ENCODE measurements around the gene FCHSD2.

Gene FCHSD2

DNA sequence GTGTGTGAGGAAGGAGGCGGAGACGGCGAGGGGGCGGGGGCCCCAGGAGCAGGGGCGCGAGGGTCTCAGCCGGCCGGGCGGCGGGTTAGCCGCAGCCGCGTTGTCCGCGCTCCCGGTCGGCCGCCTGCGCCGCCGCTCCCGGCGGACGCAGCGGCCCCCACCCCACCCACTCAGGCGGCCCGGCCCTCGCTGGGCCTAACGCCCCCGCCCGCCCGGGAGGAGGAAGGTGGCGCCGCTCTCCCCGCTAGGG, at the start of gene FCHSD2:
Gene FCHSD2 (minus strand): TSS at position 191 of the 250 bp plus-strand sequence. CDS start 441 bp downstream, outside the sequence.
- DNase-seq (ENCODE audit: low read depth) = no peak

DNA sequence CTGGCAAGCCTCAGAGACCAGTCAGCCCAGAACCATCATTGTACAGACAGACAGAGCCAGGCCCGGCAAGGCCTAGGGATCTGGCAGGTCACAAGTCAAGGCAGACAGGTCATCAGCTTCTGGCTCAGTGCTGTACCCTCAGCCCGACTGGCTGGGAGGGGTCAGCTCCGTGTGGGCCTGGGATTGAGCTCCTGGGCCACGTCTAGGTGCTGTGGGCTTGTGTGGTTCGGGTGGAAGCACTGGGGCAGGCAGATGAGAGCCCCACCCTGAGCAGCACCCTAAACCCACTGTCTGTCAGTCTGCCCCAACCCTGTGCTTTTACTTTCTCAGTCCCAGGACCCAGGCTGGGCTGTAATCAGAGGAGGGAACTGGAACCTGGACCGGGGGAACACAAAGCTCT, 49.0 kb upstream of the FCHSD2 start:
- no peak for DNase-seq (ENCODE audit: low read depth)

DNA sequence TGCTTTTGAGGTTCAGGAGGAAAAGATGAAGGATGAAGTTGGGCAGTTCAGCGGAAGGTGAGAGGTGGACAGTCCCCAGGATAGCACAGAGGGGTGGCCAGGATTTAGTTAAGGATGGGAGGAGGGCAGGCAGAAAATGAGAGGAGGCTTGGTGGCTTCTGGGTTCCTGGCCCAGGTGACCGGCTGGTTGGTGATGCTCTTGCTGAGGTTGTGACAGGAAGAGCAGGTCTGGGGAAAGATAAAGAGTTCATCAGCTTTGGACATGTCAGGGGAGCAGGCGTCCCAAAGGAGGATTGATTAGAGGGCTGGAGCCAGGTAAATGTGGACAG, 48.4 kb upstream of the FCHSD2 start:
- DNase-seq (ENCODE audit: low read depth) = no peak

DNA sequence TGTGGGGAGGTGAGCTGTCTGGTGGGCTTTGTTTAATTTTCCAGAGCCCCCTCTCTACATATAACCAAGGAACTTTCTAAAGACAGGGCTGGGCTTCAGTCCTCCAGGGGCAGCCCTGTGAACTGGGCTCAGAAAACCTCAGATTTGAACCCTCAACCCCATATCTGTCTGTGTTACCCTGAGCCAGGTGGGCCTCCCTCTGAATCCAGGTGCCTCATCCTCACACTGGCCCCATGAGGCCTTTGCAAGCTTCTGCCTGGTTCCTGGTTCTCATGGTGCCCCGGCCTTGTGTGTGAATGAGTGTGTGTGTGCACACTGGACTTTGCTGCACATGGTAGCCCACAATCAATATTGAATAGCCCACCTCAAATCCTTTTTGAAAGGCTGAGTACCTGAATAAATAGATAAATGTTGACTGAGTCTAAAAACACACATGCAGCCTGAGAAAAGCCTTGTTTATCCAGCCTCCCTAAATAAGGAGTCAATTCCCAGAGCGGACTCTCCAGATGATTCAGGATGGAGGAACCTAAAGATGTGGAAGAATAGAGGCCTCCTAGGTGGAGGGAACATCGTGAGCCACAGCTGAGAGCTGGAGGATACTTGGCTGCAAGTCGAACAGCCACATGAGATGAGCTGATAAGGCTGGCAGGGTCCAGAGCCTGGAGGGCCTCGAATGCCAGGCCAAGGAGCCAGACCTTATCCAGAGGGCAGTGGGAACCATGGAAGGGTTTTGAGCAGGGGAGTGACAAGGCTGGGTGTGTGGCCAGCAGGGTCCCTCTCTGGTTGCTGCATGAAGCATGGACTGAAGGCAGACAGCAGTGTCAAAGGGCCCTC, 47.8 kb upstream of the FCHSD2 start:
- no peak for DNase-seq (ENCODE audit: low read depth)

DNA sequence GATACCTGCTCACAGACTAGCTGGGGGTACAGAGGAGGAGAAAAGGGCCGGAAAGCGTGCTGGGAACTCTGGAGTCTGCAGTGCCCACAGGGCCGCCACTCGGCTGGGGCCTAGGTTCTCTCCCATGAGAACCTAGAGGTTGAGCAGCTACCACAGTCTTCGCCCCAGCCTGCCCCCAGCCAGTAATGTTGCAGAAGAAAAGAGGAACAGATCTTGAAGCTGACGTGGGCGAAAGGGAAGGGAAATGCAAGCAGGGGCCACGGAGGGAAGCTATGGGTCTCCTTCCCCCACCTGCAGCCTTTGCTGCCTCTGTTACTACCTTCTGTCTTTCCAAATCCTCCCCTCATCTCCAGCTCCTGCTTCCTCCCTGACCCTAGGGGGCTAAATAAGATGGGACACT, 47.2 kb upstream of the FCHSD2 start:
- no peak for DNase-seq (ENCODE audit: low read depth)

DNA sequence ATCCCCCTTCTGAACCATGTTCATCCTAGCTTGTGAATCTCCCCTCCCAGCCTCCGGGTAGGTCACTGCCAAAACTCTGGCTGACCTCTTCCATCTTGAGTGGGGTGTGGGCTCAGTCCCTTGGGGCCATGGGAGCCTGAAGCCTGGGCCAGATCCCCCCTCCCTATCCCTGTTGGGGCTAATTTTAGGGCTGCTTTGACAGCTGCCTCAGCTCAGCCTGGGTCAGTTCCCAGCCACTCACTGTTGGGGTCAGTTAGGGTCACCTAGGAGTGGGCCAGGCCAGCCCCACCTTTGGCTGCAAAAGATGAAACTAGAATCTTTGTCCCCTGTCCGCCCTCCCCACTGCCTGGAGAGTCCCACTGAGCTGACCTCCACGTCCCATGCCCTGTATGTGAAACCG, 46.2 kb upstream of the FCHSD2 start:
- no peak for DNase-seq (ENCODE audit: low read depth)

DNA sequence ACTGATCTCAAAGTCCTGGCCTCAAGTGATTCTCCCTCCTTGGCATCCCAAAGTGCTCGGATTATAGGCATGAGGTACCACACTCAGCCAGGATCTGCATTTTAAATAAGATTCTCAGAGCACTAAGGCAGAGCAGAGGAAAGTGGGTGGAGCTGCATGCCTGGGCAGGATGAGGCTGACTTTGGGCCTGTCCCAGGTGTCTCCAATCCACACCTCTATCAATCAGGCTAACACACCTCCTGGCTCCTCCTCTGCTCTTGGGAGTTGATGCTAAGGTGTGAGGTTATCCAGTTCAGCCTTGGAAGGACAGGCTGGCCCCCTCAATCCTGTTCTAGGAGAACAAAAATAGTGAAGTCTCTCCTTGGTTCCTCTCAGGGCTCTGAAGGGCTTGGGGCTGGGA, 45.7 kb upstream of the FCHSD2 start:
- DNase-seq (ENCODE audit: low read depth) = no peak

DNA sequence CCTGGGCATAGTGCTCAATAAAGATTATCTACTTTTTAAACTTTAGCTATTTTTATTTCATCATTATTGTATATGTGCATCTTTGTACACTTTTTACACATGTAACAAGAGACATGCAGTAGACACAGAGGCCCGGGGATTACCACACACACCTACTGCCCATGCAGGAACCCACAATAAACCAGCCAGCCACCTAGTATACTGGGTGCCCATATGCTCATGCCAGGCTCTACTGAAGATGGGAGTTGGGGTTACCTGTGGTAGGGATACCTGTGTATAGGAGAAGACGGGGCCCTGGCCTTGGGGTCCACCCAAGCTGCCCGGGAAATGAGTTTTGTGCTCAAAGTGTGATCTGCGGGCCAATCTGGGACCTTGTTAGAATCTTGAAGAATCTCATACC, 44.8 kb upstream of the FCHSD2 start:
- no peak for DNase-seq (ENCODE audit: low read depth)

DNA sequence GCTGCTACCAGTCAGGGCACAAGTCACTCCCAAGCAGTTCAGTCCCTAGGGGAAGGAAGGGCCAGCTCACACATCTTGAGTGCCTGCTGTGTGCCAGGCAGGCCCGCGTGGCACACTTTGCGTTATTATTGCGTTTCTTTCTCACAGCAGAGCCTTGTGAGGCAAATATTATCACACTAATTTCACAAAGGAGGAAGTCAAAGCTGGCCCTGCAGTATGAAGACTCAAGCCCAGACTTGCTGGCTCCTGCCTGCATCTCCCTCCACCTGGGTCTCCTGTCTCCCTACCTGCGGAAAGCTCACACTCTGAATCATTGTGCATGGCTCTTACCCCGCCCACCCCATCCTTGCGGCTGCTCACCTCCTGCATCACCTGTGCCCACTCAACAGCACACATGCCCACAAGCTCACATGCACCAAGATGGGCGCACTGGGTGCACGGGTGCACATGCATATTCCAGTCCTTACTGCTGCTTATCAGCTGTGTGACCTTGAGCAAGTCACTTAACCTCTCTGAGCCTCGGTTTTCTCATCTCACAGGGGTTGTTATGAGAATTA, 44.3 kb upstream of the FCHSD2 start:
- DNase-seq (ENCODE audit: low read depth) = no peak

DNA sequence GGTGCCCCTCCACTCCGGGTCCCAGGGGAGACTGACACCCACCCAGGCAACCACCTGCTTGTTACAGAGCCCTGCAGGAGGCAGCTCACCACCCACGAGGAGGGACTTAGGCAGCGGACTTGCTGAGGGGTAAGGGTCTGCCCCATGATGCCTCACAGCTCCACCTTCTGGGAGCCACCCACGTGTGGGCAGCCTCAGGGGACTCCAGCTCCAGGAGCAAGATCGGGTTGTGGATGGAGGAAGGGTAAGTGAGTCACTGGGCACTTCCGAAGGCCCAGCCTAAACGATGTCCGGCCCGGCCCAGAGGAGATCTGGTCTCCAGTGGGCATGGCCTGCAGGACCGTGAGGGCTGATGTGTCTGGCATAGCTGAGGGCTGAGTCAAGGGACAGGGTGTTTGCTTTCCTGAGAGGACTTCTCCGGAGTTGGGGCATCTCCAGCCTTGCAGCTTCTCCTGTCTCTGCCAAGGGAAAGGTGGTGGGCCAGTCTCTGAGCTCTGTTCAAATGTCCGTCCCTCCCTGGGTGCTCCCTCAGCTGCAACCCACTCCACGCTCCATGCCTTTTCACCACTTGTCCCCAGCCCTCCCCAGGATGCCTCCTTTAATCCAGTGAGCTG, 43.7 kb upstream of the FCHSD2 start:
- DNase-seq (ENCODE audit: low read depth) = no peak

DNA sequence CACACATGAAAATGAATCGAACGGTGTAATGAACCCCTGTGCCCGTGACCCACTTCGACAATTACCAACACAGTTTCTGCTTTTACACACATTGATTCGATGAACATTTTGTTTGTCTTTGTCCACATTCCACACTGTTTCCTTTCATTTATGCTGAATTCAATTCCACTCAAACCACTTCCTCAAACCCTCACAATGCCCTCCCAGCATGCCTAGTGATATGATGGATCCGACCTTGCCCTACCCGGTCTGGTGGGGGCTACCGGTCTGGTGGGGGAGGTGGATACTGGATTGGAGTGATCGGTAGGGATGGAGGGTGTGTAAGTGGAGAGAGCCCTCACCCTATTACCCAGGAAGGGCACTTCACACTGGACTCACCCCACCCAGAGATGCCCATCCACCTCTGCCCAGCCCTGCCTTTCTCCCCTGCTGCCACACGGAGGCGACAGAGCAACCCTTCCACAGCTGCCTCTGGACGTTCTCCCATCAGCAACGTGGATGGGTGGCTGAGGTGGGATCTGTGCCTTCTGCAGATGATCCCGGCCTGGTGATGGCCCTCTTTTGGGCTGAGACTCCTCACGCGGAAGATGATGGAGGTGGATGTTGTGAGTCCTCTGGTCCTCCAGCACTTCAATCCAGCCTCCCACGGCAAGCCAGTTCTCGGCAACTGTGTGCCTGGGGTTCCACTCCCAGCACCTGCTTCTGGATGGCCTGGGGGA, 43.0 kb upstream of the FCHSD2 start:
- peak; percentile 14 for DNase-seq (ENCODE audit: low read depth)

DNA sequence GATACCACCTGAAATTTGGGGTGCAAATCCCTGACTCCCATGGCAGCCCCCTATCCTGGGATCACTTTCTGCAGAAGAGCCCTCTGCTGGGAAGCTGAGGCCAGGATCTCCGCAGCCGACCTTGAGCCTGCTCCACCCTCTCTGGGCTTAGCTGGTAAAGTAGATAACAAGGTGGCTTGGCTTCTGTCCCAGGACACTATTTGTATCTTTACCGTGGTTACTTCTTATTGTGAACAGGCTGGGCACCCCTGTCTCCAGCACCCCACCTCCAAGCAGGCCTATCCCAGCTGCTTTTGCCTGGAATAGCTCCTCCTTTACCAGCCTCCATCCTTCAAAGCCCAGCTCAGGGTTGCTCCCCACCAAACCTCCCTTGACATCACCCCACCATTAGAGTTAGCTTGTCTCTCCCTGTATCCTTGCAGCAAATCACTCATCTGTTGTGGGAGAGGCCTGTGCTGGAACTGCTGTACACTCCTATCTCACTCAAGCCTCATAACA, 40.8 kb upstream of the FCHSD2 start:
- DNase-seq (ENCODE audit: low read depth) = no peak

DNA sequence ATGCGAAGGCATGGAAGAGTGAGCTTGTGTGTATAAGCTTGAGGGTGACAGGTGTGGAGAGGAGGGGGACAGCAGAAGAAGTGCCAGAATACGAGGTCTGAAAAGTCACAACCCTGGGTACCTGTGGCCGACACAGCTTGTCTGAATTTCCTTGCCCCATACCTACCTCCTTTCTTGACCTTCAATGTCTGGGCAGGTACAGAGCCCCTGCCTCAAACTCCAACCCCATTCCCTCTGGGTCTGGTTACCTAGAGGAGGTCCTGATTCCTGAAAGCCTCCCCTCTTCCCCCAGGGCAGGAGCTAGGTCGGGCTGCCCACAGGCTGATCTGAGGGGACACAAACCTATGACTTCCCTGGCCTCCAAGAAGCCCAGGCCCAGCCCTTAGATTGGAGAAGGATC, 36.6 kb upstream of the FCHSD2 start:
- no peak for DNase-seq (ENCODE audit: low read depth)

DNA sequence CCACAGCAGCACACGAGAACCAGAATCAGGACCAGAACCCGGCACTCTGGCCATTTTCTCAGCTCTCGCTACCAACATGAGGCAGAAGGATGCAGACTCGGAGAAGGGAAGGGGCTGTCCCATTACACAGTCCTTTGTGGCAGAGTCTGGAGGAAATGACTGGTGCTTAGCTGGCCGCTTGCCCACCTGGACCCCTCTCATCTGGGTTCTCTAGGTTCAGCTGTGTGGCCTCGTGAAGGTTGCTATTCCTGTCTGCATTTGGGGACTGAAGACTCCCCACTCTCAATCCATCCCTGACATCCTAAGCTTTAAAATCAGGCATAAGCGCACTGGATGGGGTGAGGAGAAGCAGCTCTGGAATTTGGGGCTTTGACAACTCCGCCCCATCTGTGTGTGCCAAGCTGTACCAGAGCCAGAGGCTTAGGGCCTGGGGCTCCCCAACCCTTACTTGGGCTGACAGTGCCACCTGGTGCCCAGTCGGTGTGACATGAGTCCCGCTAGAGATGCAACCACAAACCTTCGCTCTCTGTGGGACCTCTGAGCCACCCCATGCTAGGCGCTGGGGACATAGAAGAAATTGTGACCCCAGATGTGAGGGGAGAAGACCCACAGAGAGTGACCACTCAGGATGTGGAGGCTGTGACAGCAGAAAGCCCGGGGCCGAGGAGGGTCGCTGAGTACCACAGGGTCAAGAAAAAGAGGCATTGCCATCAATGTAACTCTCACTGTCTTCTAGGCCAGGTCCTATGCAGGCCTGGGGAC, 35.8 kb upstream of the FCHSD2 start:
- DNase-seq (ENCODE audit: low read depth) = peak; percentile 71

DNA sequence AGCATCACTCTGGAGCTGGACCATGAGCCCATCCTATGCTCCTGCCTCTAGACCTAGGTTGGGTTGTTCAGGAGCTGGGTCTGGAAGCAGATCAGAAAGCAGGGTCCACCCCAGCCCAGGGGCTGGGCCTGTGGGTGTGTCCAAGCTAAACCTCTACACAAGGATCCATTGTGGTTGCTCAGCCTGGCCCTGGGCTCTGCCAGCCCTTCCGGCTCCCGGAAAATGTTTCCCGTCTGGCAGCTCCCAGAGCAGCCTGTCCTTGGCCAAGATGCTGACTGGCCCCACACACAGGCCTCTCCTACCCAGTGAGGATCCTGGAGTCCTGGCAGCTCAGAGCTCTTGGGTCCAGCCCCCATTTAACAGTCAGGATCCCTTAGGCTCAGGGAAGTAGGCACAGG, 35.3 kb upstream of the FCHSD2 start:
- DNase-seq (ENCODE audit: low read depth) = no peak

DNA sequence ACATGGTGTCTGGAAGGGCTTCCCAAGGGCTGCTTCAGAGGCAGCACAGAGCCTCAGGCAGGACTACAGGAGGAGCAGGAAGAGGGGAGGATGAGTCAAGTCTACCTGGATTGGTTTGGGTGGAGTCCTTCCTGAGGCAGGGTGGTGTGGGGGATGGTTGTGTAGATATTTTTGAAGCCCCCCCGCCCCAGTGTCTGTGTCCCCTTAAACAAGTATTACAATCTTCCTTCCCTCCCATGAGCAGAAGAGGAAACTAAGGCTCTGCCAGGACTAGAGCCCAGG, 34.7 kb upstream of the FCHSD2 start:
- DNase-seq (ENCODE audit: low read depth) = no peak

DNA sequence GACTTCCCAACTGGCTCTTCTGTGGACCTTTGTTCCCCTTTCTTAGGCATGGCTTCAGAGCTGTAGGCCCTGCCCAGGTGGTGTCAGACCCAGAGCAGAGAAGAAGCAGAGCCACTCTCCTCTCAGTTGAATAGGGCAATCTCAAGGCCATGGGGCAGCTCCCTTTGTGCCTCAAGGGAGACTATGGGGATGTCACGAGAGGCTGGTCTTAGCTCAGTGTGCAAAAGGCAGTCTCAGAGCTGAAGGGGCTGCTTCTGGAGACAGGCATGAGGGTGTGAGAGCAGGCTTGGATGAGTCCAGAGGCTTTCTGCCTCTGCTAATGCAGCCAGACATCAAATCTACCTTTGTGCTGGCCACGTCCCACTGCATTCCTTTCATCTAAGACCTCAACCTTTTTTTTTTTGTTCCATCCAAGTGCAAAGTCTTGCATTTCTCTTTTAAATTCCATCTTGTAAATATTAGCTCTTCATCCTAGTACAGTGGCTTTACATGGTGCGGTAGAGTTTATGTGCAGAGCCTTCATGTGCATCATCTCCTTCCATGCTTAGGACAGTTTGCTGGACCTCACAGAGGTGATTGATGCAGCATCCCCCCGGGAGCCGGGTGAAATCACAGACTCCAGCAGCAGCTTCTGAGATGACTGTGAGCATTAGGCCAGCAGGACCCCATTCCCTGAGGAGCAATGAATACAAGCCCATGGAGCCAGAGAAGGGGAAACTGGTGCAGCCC, 34.2 kb upstream of the FCHSD2 start:
- DNase-seq (ENCODE audit: low read depth) = no peak

DNA sequence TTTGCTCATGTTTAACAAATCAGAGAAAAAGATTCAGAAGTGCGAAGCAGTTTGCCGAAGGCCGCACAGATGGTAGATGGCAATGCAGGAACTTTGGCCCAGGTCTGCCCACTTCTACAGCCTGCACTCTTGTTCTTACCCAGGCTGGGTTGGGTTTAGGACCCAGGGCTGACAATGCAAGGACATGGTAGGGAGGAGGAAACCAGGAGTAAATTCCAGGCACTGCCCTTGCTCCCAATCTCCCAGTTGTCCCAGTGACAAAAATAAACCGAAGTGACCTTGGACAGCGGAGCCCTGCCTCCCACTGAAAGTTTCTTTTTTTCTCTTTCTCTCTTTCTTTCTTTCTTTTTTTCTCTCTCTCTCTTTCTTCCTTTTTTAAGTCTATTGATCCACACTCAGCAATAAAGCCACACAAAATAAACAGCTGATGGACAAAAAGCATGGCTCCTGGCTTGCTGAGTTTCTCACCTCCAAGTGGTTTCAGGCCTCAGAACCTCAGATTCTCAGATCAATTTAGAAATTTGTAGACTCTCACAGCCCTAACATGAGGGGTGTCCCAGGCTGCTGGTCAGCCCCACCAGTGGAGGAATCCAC, 33.5 kb upstream of the FCHSD2 start:
- no peak for DNase-seq (ENCODE audit: low read depth)

DNA sequence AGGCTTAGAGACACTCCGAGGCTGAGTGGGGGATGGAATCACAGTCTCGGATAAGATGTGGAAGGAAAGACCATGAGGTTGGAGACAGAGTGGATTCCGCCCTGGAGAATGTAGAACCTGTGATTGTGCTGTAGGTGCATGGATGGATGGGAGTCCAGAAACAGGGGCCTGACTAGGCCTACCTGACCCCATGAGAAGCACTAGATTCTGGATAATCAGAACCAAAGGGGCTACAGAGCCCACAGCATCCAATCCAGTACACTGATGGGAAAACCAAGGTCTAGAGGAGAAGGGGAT, 32.3 kb upstream of the FCHSD2 start:
- no peak for DNase-seq (ENCODE audit: low read depth)

DNA sequence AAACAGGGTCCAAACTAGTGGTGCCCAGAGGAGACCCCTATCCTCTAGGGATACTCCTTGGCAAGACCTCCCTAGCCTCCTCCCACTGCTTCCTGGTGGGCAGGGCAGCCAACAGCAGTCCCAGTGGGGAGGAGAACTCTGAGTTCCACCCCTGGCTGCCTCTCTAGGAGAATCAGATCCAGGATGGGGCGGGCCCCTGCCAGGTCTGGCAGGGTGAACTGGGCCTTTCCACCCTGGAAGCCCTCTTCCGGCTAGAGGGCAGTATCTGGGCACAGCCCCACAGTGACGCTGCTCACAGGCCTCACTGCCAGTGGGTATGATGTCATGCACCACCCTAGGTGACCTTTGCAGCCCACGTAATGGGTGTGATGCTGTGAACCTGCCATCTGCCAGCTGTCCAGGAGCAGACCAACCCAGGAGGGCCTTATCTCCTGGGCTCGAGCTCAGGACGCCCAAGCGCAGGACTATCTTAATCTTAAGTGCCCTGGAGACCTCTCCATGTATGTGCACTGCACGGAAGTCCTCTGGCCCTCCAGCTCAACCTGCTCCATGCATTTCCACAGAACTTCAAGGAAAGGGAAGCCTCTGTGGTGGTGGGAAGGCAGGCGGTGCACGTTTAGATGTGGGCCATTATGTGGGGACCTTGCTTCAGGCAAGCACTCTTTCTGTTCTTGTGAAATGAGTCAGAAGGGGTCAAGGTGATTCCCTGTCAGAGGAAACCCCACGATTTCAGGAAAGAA, 31.8 kb upstream of the FCHSD2 start:
- DNase-seq (ENCODE audit: low read depth) = no peak
